Thoracic aorta (tissue), 2 donors: ENCODE results near the gene ATG10. TPM values are rescaled to one million over a fixed set of nuclear protein-coding genes. Genes with fewer than 3 reads are reported as not detected.

Experiments
- ATAC-seq: fragments of 150-250 bp; one replicate; pipeline ENCODE4 v1.8.0; 2017; ENCODE audit warnings: low read depth; ENCODE audit not compliant: insufficient number of reproducible peaks, low FRiP score
- DNase-seq: peaks from one replicate; pipeline ENCODE4 v3.0.0-alpha.2; 2020; ENCODE audit warnings: low spot score
- H3K27ac ChIP-seq, 2 donors: fragments of 200-600 bp; sonication (generic); 1 replicate in 1 of 2; 2 replicates in 1 of 2; pipeline ENCODE4 v1.5.1; 2016; ENCODE audit warnings: mild to moderate bottlenecking in 2 of 2, moderate library complexity in 2 of 2
- H3K27me3 ChIP-seq: fragments of 200-600 bp; sonication (generic); replicated peaks from 2 replicates; pipeline ENCODE4 v1.6.0; 2016; ENCODE audit warnings: mild to moderate bottlenecking; ENCODE audit not compliant: insufficient read depth
- H3K36me3 ChIP-seq: fragments of 200-600 bp; sonication (generic); one replicate; pipeline ENCODE4 v1.5.1; 2016
- H3K4me1 ChIP-seq, 2 donors: fragments of 200-600 bp; sonication (generic); 1 replicate in 1 of 2; 2 replicates in 1 of 2; pipeline versions ENCODE4 v1.5.1 to v1.6.0; 2016; ENCODE audit warnings: low read depth in 2 of 2, mild to moderate bottlenecking in 1 of 2; ENCODE audit not compliant: control insufficient read depth in 1 of 2
- H3K4me3 ChIP-seq: fragments of 200-600 bp; sonication (generic); 2 replicates; pipeline ENCODE4 v1.5.1; 2016; ENCODE audit warnings: mild to moderate bottlenecking
- H3K9me3 ChIP-seq: fragments of 200-600 bp; sonication (generic); 2 replicates; pipeline ENCODE4 v1.5.1; 2016
- CTCF ChIP-seq: fragments of 200-600 bp; sonication (generic); IDR thresholded peaks from one replicate; pipeline ENCODE4 v1.5.1; 2019; ENCODE audit warnings: antibody characterized with exemption
- total RNA-seq, 2 donors: library from RNA; depleted of rRNA; stranded (reverse); fragments of >200 nt; gene quantifications; one replicate each; pipeline versions ENCODE4 v1.1.0 to v1.2.3, GENCODE V29; 2016

ATG10 gene
- total RNA-seq, 2 donors from 2014 or later, result 5.7 to 9.9 TPM

- no peak for ATAC-seq
Observed at GRCh38 chr5:82044010-82044409, 72.2 kb downstream of the ATG10 start.

GRCh38 chr5:82045554-82046275 is 73.9 kb downstream of the ATG10 start:
- no peaks in the 10 kb centered on the region for H3K36me3 ChIP-seq
- ATAC-seq (peak; percentile 28), DNase-seq (no peak)
- TF ChIP-seq CTCF, result no peak
- peak overlapping the region in 1 of 2 donors; percentile 54 for H3K27ac ChIP-seq
- peak overlapping the region; percentile 33 for H3K4me3 ChIP-seq
- H3K9me3 ChIP-seq, result no peaks in the 10 kb centered on the region
- peaks cover 12 to 17% of the 10 kb centered on the region in 2 donors for H3K4me1 ChIP-seq
- H3K27me3 ChIP-seq, result no peaks in the 10 kb centered on the region

More at GRCh38 chr5:82044010-82044409, 72.2 kb downstream of the ATG10 start:
- H3K9me3 ChIP-seq, result no peaks in the 10 kb centered on the region
- no peak overlapping the region for H3K4me3 ChIP-seq
- peaks cover 12 to 17% of the 10 kb centered on the region in 2 donors for H3K4me1 ChIP-seq
- DNase-seq, result no peak
- no peaks in the 10 kb centered on the region for H3K36me3 ChIP-seq
- no peak overlapping the region for H3K27ac ChIP-seq
- TF ChIP-seq CTCF, result no peak
- H3K27me3 ChIP-seq, result no peaks in the 10 kb centered on the region

- Histone ChIP-seq H3K27me3 (no peaks in the 10 kb centered on the region), H3K4me1 (peaks cover 12 to 17% of the 10 kb centered on the region in 2 donors), H3K9me3 (no peaks in the 10 kb centered on the region), H3K4me3 (no peak overlapping the region), H3K27ac (peak overlapping the region in 1 of 2 donors; percentile 54), H3K36me3 (no peaks in the 10 kb centered on the region)
- TF ChIP-seq CTCF, result no peak
- DNase-seq (no peak), ATAC-seq (no peak)
Observed at GRCh38 chr5:82046276-82046647, 74.4 kb downstream of the ATG10 start.

- H3K4me1 ChIP-seq, result peaks cover 4 to 5% of the 10 kb centered on the region in 2 donors
- H3K27me3 ChIP-seq, result peaks cover 3% of the 10 kb centered on the region
- H3K27ac ChIP-seq, result no peak overlapping the region
- ATAC-seq (no peak), DNase-seq (no peak)
- H3K4me3 ChIP-seq, result no peak overlapping the region
- TF ChIP-seq CTCF, result no peak
- H3K36me3 ChIP-seq, result no peaks in the 10 kb centered on the region
- H3K9me3 ChIP-seq, result no peaks in the 10 kb centered on the region
Observed at GRCh38 chr5:82050955-82051354, 79.1 kb downstream of the ATG10 start.

- peaks cover 3% of the 10 kb centered on the region for H3K27me3 ChIP-seq
- H3K27ac ChIP-seq, result no peak overlapping the region
- TF ChIP-seq CTCF, result no peak
- H3K4me3 ChIP-seq, result no peak overlapping the region
- H3K4me1 ChIP-seq, result no peaks in the 10 kb centered on the region
- H3K36me3 ChIP-seq, result no peaks in the 10 kb centered on the region
- DNase-seq (no peak), ATAC-seq (no peak)
- no peaks in the 10 kb centered on the region for H3K9me3 ChIP-seq
Observed at GRCh38 chr5:82054004-82054710, 82.3 kb downstream of the ATG10 start.
